GM12874 (cell line): ENCODE measurements around the gene CYTH4.

ENCODE experiments used
- TF ChIP-seq, protein P1 (sequence below): IDR thresholded peaks from 2 replicates; pipeline ENCODE4 v1.5.1; 2011; ENCODE audit warnings: low read depth, mild to moderate bottlenecking, control low read depth, low read length, moderate library complexity; ENCODE audit not compliant: insufficient read depth

The CYTH4 gene

DNA sequence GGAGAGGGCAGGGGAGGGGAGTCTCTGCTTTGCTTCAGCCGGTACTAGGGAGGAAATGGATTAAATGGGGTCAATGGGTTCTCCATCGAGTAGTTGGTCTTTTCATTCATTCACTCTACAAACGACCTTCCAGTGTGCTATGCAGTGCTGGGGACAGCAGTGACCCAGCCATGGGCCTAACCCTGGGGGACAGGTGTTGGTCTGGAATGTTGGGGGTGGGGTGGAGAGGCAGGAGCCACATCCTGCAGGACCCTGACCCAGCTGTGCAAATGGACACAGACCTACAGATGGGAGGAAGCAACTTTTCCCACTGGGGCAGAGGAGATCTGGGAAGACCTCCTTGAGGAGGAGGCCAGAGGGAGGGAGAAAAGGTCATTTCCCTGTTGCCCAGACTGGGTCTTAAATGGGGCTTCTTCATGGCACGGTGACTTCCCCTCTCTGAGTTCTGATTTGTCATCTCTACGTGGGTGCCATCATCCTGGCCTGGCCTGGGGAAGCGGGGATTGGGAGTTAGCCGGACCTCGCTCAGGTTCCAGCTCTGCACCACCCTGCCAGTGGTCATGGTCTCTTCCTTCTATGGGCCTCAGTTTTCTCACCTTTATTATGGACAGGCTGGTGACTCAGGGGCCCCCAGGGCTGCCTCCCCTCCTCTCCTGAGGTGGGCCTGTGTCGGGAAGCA is 2.0 kb downstream of the CYTH4 start:
- TF ChIP-seq, protein P1, sequence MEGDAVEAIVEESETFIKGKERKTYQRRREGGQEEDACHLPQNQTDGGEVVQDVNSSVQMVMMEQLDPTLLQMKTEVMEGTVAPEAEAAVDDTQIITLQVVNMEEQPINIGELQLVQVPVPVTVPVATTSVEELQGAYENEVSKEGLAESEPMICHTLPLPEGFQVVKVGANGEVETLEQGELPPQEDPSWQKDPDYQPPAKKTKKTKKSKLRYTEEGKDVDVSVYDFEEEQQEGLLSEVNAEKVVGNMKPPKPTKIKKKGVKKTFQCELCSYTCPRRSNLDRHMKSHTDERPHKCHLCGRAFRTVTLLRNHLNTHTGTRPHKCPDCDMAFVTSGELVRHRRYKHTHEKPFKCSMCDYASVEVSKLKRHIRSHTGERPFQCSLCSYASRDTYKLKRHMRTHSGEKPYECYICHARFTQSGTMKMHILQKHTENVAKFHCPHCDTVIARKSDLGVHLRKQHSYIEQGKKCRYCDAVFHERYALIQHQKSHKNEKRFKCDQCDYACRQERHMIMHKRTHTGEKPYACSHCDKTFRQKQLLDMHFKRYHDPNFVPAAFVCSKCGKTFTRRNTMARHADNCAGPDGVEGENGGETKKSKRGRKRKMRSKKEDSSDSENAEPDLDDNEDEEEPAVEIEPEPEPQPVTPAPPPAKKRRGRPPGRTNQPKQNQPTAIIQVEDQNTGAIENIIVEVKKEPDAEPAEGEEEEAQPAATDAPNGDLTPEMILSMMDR, result no peak

DNA sequence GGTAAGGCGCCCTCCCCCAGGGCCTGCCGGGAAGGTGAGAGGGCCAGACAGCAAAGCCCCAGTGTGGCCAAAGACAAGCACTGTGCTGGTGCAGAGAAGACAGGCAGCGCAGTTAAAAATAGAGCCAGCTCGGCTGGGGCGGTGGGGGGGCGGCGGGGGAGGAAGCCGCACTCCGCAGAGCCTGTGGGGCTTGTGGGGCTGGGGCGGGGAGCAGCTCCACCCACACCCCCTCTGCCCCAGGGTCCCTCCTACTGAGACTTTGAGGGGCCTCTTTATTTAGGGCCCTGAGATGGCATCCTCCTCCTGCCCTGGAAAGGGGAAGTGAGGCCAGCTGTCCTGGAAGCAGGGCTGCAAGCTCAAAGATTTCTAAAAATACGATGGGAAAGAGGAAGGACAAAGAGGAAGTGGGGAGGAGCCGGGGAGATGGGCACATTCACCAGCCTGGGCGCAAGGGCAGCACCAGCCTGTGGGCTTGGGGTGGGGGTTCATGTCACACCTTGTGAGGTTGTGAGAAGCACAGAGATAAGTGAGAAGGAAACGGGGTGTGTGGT is 2.6 kb downstream of the CYTH4 start:
- TF ChIP-seq, protein P1, result no peak

DNA sequence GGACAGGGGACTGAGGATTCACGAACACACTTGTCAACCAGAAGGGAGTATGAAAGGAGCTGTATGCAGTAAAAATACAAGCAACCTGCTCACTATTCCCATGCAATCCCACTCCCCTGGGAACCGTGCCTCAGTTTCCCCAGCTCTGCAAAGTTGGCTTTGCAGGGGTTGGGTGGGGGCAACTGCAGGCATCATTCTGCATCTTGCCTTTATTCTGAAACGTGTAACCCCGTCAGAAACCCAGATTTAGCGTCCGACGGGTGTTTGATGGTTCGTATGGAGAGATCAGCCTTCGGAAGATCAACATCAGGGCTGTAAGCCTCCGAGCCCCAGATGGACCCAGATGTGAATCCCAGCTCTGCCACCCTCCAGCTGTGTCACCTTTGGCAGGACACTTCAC is 3.6 kb downstream of the CYTH4 start:
- TF ChIP-seq, protein P1, result no peak

DNA sequence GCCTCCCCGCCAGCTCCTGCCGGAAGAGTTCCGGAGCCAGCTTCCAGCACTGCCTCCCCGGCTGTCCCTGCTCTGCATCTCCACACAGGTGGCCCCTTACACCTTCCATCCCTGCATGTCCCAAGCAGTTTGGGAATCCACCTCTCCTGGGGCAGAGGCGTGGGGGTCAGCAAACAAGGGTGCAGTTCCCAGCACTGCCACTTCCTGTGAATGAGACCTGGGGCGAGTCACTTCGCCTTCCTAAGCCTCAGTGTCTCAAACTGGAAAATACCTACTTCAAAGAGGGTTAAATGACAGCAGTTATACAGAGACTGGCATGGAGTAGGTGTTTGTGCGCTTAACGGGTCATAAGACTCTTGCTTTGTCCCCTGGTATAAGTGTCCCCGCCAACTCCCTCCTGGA is 5.2 kb downstream of the CYTH4 start:
- TF ChIP-seq, protein P1, result no peak

DNA sequence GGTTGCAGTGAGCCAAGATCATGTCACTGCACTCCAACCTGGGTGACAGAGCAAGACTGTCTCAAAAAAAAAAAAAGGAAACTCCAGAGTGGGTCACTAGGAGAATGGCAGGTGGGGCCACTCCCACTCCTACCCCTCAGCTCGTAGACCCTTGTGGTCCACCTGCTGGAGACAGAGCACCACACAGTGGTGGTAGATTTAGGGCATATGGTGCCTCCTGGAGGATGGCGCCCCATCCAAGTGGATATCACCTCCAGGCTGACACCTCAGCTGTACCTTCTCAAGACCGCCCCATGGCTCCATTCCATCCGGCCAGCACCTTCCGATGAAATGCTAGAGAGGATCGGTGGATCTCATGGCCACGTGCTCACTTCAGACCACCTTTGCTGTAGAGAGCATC is 6.2 kb downstream of the CYTH4 start:
- TF ChIP-seq, protein P1, result no peak

DNA sequence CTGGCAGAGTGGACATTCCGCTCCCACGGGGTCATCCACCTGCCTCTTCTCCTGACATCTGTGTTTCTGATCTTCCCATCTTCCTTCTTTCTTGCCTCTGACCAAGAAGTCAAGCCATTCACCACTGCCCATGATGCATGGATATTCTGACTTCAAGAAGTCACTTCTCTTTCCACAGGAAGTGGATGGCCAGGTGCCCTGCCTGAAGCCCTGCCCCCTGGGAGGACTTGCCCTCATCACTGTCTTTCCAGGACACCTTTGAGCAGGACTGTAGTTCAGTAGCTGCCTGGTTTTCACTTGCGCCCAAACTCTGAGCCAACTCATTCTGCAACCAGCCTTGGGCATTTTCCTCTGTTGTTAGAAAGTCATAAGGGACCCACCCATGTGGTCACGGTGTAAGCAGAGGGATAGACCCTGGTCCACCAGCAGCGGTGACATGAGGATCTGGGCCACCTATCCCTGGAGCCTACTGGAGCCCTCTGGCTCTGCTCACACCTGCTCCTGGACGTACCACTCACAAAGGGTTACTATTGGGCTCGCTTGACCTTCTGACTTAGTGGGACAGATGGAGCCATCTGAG is 6.9 kb downstream of the CYTH4 start:
- TF ChIP-seq, protein P1, result no peak

GRCh38 chr22:37290737-37291136 is 8.4 kb downstream of the CYTH4 start:
- TF ChIP-seq, protein P1, result no peak
